Dedifferentiated amniotic fluid mesenchymal stem cell (primary cell): Measurements from ENCODE around the gene FBN1.

Source experiments
- DNase-seq: peaks from one replicate; pipeline ENCODE4 v3.0.0-alpha.2; 2016; ENCODE audit errors: extremely low spot score

The FBN1 gene

DNA sequence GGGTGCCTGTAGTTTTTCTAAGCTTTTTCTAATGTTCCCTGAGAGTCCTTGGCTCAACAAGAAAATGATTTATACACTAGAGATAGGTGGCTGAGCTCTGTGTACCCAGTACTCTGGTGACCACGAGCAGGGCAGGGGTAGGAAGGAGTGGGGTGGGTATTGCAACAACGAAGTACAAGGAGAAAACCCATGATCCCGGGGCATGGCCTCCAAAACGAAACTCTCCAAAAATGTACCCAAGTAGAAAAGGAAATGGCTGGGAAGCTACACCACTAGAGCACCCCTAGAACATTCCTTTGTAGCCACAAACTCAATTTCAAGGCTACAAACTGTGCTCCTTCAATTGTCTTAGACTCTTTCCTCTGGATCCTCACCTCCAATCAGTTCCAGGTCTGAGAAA is 175.4 kb downstream of the FBN1 start:
- no peak for DNase-seq

DNA sequence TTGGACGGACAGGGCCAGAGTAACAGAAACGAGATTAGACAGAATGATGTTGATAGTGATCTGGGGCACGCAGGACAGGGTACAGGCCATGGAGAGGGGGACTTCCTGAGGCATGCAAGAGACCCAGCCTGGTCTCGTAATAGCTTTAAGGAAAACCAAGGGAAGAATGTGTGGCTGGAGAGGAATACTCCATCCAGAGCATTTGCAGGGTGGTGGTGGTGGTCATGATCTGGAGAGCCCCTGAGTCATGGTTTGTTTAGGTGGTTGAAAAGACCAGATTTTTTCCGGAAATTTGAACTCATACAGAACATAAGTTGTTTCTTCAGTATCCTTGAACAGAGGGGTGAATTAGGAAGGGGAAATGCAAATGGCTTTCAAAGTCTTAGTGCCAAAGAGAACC is 175.8 kb downstream of the FBN1 start:
- DNase-seq, result no peak

- no peak for DNase-seq
Observed at GRCh38 chr15:48469271-48469670, 176.2 kb downstream of the FBN1 start.

DNA sequence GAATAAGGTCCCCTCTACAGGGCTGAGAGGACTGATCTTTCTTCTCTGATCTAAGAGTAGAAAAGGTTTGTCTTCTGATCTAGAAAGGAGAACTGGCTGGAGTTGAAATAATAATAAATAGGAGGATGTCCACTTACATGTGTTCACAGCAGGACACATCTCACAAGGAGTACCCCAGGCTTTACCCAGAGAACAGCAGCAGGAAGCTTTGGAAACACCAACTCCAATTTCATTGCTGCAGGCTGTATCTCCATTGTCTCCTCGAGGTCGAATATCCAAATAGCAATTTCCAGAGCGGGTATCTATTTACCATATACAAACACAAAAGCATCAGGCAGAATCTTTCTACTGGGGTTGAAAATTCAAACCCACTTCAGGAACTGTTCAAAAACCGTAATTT is 177.7 kb downstream of the FBN1 start:
- no peak for DNase-seq

DNA sequence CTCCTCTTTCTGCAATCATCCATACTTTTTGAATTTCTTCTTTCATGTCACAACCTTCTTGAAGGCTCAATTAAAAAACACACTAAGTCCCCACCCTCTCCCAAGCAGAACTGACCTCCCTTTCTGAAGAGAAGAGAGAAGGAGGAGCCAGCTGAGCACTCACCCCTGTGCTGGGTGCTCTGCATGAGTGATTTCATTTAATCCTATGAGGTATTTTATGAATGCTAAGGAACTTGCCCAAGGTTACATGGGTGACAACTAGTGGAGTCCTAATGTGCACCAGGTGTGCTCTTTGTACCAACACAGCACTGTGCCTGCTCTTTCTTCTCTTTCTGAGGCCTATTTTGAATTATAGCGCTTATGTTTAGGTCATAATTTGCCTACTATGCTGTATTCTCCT is 178.7 kb downstream of the FBN1 start:
- no peak for DNase-seq

DNA sequence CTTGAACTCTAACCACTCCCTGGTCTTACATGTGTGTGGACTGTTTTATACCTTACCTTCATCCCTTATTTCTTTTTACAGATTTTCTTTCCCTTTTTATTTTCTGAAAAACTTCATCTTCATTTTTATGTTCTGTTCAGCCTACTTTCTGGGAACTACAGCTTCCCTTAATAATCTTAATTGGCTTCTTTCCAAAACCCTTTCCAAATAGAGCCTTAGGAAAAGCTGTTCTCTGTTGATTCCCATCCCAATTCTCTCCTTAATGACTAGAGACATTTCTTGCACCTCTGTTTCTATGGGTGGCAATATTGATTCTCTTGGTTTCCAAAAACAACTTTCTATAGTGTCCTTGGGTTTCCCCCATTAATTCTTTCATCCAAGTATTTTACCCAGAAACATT is 179.4 kb downstream of the FBN1 start:
- DNase-seq, result no peak

DNA sequence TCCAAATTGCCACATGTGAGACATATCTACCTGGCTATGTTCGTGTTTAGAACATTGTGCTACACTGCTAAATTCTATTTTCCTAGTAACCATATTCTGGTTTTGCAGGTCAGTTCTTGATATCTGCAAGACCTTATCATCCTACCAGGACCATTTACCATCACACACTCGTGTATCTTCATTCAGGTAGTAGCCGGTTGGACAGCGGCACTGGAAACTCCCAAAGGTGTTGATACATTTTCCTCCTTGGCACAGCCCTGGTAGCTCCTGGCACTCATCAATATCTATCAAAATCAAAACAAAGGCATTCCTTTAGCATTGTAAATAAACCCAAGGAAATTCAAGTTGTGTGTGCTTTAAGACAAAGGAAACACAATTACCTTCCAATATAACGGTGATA is 180.1 kb downstream of the FBN1 start:
- no peak for DNase-seq

DNA sequence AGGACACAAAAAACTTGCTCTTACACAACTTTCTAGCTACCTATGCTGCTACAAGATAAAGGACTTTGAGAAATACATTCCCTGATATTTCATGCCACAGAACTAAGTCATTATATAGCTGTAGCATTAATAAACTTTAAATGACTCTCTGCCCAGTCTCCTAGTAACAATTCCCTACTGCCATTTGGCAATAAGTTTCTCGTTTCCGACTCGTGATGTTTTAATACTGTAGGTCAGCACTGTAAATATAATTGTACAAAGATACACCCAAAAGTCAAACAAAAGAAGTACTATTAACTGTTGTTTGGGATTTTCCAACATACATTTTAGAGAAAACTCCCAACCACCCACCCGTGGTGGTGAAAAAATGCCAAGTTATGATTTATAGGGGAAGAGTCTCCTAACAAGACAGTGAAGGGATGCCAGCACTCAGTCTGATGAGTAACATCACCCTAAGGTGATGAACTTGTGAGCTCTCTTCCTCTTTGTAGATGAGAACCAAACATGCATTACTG is 182.1 kb downstream of the FBN1 start:
- DNase-seq, result no peak

DNA sequence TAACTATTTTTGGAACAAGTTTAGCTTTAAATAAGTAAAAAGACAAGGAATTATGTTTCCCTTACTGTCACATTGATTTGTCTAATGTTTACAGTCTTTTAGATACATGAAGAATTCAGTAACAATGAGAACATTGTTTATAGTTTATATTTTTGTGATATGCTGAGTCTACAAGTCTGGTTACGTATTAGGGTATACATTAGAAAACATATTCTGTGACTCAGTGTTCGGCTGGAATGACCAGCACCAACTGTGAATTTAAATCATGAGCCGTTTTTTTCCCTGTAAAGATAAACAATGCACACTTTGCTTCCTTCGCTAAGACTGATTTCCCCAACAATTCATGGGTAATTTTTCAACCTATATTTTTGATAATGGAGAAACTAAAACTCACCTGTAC is 182.8 kb downstream of the FBN1 start:
- no peak for DNase-seq

DNA sequence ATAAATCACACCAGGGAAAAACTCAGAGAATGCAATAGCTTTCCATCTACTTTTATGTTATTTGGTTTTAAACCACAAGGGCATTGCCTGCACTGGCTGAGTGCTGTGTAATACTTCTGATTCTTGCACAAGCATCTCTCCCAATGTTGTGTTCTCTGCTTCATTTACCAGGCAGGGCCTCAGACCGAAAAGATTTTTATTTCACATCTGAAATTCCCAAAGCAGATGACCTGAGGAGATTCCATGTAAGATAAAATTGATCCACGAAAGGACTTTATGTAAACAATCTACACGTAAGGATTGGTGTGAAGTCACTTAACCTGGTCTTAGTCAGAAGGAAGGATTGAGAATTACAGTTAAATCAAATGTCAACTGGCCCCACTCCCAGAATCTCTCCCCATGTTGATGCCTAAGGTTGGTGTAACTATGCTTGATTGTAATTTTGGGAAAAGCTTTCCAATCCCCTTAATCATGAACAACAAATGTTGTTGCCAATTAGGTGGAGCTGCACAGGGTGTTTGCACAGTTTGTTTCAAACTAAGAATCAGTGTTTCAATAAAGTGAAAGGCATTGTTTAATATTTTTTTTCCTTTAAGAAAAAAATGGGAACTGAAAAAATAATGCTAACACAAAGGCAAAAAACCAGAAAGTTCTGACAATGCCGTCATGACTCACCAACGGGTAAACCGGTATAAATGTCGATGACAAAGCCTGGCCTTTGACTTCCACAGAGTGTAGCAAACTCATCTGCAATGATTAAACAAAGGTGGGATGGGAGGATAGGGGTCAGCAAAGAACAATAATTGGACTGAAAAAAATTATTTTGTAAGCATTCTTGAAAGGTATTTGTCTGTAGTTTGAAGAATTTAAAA is 185.7 kb downstream of the FBN1 start:
- DNase-seq, result peak; percentile 77

GRCh38 chr15:48458876-48459275 is 186.6 kb downstream of the FBN1 start:
- peak; percentile 52 for DNase-seq

DNA sequence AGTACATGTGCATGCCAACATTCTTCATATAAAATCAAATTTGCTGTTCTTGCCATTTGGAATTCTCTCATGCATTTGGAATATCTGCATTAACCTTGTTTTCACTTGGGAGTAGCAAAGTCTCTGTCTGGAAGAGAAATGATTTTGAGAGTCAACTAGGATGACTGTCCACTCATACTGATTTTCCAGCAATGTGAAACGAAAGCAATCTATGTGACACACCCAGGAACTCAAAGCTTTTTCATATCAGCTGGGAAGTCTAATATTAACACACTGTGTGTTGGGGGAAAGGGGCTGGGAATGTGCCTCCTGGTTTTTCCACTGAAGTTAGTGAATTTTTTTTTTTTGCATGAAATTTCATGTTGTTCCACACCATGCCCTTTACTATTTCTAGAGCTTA is 189.4 kb downstream of the FBN1 start:
- DNase-seq, result no peak

DNA sequence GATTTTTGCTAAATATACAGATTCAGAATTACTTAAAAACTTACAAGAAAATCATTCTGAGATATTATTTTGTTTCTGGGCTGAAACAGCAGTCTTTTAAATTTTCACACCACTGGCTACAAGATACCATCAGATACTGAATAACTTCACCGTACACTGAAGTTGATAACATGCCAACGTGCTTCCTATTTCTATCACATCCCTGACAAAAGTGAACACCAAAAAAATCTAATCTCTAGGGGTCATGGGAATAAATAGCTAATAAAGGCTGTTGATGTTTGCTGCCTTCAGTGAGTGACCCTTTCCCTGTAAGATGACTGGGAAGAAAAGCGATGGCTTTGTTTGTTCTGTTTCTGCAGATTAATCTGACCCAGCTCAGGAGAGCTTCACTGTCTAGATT is 193.8 kb downstream of the FBN1 start:
- no peak for DNase-seq

DNA sequence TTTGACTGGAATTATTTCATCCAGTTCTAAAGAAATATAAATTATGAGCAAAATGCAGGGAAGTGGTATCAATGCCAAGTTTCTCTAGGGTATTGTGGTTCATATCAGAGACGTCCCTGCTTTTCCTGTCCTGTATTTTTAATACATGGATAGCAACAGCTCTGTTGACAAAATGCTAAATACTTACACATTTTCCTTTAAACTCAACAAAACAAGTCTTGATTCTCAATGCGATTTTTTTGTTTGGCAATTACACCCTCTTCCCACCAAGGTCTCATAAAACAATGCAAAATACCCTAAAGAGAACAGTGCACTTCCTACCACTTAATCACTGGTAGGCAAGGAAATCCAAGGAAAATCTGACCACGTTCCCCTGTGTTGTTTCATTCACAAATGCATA is 194.3 kb downstream of the FBN1 start:
- DNase-seq, result no peak

DNA sequence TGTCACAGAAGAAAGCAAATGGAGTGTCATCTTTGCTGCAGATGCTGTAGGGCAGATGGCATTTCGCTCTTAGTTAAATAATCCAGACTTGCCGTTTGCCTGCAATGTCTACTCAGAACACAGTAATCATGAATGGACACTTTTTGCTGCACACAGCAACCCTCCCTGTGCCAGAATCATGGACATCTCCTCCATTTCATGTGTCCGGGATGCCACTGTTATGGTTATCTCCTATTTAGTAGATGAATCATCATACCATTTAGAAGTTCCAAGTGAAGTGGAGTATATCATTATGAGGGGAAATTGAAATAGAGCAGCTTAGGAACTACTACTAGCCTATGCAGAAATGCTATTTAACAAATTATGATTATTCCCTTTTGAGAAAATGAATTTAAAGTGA is 195.8 kb downstream of the FBN1 start:
- DNase-seq, result no peak

DNA sequence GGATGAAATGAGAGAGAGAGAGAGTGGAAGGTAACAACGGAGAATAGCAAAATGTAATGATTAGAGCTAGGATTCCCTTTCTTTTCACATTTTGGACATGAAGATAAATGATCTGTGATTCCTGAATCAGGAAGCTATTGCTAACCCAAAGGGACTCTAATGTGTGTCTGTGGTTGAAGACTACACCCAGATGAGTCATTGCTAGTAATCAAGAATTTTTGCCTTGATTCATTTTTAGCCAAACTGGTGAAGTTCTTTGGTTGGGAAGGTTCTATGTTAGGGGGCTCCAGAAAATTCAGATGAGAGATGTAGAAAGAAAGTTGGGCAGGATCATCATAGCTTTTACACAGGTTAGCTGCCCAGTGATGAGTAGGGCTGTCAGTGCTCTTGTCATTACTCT is 197.9 kb downstream of the FBN1 start:
- DNase-seq, result no peak

- no peak for DNase-seq
Observed at GRCh38 chr15:48447058-48447457, 198.5 kb downstream of the FBN1 start.

DNA sequence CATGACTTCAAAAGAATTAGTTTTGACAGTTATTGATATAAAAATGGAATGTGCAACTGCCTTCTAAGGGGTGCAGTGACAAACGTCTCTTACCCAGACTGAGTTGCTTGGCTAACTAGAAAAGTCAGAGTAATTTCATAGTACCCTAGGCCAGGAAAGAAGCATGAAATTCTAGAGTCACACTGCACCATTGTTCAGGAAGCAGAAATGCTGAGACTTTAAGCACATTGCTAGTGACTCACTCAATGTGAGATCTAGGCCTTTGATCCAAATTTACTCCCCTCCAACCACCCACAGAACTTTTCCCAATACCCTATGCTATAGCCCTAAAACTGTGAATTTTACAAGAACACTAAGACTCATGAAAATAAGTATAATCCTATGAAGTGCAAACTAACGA is 203.5 kb downstream of the FBN1 start:
- DNase-seq, result no peak

DNA sequence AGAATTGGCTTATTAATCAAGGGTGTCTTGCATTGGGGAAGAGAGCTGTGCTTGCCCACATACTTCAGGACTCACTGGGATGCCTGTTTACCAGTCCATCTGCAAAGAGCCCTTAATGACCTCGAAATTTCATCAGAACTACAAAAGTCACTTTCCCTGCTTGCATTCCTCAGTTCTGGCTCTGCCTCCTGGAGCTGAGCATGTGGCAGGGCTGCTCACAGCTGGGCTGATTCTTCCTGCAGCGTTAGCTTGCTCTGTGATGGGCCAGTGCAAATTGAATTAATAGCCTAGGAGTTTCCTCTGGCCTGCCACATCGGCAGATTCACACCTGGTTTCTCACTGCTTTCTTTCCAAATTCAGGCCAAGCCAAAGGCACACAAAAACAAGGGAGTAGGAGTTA is 205.4 kb downstream of the FBN1 start:
- peak; percentile 45 for DNase-seq

DNA sequence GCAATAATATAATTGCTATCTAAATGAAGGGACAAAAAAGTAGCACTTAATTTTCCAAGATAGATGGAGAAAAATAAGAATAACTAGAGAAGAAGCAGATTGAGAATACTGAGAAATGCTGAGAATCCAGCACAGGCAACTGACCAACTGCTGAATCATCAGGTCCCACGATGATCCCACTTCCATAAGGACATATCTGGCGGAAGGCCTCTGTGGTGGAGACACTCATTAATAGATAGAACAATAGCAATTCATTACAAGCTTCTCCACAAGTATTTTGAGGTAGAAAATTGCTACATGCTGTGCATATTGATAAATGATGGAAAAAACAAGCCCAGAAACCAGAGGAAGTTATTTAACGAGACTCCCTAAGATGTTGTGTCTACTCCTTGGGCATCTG is 208.3 kb downstream of the FBN1 start:
- DNase-seq, result no peak

DNA sequence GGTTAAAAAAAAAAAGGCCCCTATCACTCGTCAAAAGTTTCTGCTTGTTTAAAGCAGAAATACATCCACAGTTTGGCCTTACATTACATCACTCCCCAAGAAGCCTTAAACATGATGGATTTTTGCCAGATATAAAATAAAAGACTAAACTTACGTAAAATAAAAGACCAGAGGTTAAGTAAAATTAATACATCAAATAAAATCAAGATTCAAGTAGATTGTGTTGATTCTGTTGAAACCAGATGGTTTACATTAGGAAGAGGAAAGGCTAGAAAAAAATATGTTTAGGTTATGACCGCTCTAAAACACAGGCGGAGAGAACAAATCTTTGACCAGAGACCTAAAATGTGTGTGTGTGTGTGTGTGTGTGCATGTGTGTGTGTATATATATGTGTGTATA is 210.2 kb downstream of the FBN1 start:
- no peak for DNase-seq

GRCh38 chr15:48433226-48433886 is 212.2 kb downstream of the FBN1 start:
- no peak for DNase-seq

- DNase-seq, result no peak
Observed at GRCh38 chr15:48432688-48433087, 212.8 kb downstream of the FBN1 start.
